Neuronal stem cell (in vitro differentiated cells): ENCODE data around the gene PHF24.

Experiments used
- DNase-seq: peaks from one replicate; pipeline ENCODE4 v3.0.0-alpha.2; 2013; ENCODE audit warnings: low spot score
- H2AFZ ChIP-seq: one replicate; pipeline ENCODE4 v1.6.1; 2013; ENCODE audit warnings: mild to moderate bottlenecking, low read length, inconsistent platforms
- H2AK5ac ChIP-seq: 2 replicates; pipeline ENCODE4 v1.6.1; 2013; ENCODE audit warnings: low read depth, mild to moderate bottlenecking, inconsistent platforms, low read length, moderate library complexity, mixed read lengths
- H2BK120ac ChIP-seq: 2 replicates; pipeline ENCODE4 v1.6.1; 2013; ENCODE audit warnings: low read depth, mild to moderate bottlenecking, inconsistent platforms, low read length, moderate library complexity, mixed read lengths
- H2BK12ac ChIP-seq: one replicate; pipeline ENCODE4 v1.6.1; 2013; ENCODE audit warnings: low read length, inconsistent platforms
- H2BK15ac ChIP-seq: 2 replicates; pipeline ENCODE4 v1.6.1; 2013; ENCODE audit warnings: mild to moderate bottlenecking, low read length, inconsistent platforms, mixed read lengths
- H2BK5ac ChIP-seq: one replicate; pipeline ENCODE4 v1.6.1; 2013; ENCODE audit warnings: inconsistent platforms, mild to moderate bottlenecking, low read length, moderate library complexity
- H3K14ac ChIP-seq: one replicate; pipeline ENCODE4 v1.6.1; 2013; ENCODE audit warnings: low read length, inconsistent platforms
- H3K18ac ChIP-seq: 2 replicates; pipeline ENCODE4 v1.6.1; 2013; ENCODE audit warnings: low read length, inconsistent platforms
- H3K23ac ChIP-seq: 2 replicates; pipeline ENCODE4 v1.6.1; 2013; ENCODE audit warnings: low read depth, mild to moderate bottlenecking, mixed read lengths, low read length, inconsistent platforms; ENCODE audit not compliant: poor library complexity
- H3K27ac ChIP-seq: replicated peaks from 3 replicates; pipeline ENCODE4 v1.5.1; 2013; ENCODE audit warnings: low read length, inconsistent platforms
- H3K27me3 ChIP-seq, 3 experiments: 2 replicates each; pipeline ENCODE4 v1.6.1; 2013; ENCODE audit warnings: low read length in 3 of 3, mild to moderate bottlenecking in 2 of 3, inconsistent platforms in 1 of 3, low read depth in 1 of 3, mixed read lengths in 1 of 3, moderate library complexity in 1 of 3; ENCODE audit not compliant: control insufficient read depth in 3 of 3, insufficient read depth in 3 of 3
- H3K36me3 ChIP-seq, 2 donors: replicated peaks in 1 of 2; 2 replicates each; pipeline ENCODE4 v1.6.1; 2013; ENCODE audit warnings: low read length in 2 of 2; ENCODE audit not compliant: control insufficient read depth in 2 of 2, insufficient read depth in 2 of 2
- H3K4ac ChIP-seq: 2 replicates; pipeline ENCODE4 v1.6.1; 2013; ENCODE audit warnings: inconsistent platforms, mild to moderate bottlenecking, low read length, moderate library complexity
- H3K4me1 ChIP-seq, 2 donors: 1 replicate in 1 of 2; 2 replicates in 1 of 2; pipeline ENCODE4 v1.6.1; 2013; ENCODE audit warnings: low read length in 2 of 2, low read depth in 1 of 2; ENCODE audit not compliant: control insufficient read depth in 2 of 2, insufficient read depth in 1 of 2
- H3K4me2 ChIP-seq: one replicate; pipeline ENCODE4 v1.6.1; 2013; ENCODE audit warnings: mild to moderate bottlenecking, low read length, inconsistent platforms; ENCODE audit not compliant: insufficient read depth, poor library complexity, severe bottlenecking
- H3K4me3 ChIP-seq, 2 donors: 2 replicates each; pipeline ENCODE4 v1.5.1; 2013; ENCODE audit warnings: low read length in 2 of 2, mild to moderate bottlenecking in 2 of 2, inconsistent platforms in 1 of 2, moderate library complexity in 1 of 2
- H3K79me1 ChIP-seq: one replicate; pipeline ENCODE4 v1.6.1; 2013; ENCODE audit warnings: low read depth, mild to moderate bottlenecking, inconsistent platforms, low read length, moderate library complexity
- H3K9ac ChIP-seq: one replicate; pipeline ENCODE4 v1.6.1; 2013; ENCODE audit warnings: mild to moderate bottlenecking, low read depth, low read length, inconsistent platforms; ENCODE audit not compliant: poor library complexity
- H3K9me3 ChIP-seq, 2 donors: replicated peaks in 1 of 2; 2 replicates each; pipeline versions ENCODE3 to v1.6.1; 2013; ENCODE audit warnings: low read length in 2 of 2, mild to moderate bottlenecking in 2 of 2, inconsistent platforms in 1 of 2, low read depth in 1 of 2, mixed read lengths in 1 of 2, moderate library complexity in 1 of 2; ENCODE audit not compliant: control insufficient read depth in 2 of 2, insufficient read depth in 1 of 2
- H4K8ac ChIP-seq: one replicate; pipeline ENCODE4 v1.6.1; 2013; ENCODE audit warnings: low read depth, mild to moderate bottlenecking, inconsistent platforms, low read length, moderate library complexity
- H4K91ac ChIP-seq: one replicate; pipeline ENCODE4 v1.6.1; 2013; ENCODE audit warnings: low read length, low read depth, mild to moderate bottlenecking, inconsistent platforms; ENCODE audit not compliant: poor library complexity
- WGBS, 2 donors: extraction: QIAGEN DNeasy Blood & Tissue Kit; methylation state at CpG; one replicate each; pipeline ENCODE4 v1.1.7; 2013; ENCODE audit warnings: missing lambda C conversion rate in 2 of 2, mixed read lengths in 1 of 2; ENCODE audit not compliant: insufficient read length in 2 of 2, insufficient replicate concordance in 1 of 2; ENCODE audit errors: extremely low coverage in 2 of 2; 5-methylcytosine and 5-hydroxymethylcytosine counted together

The PHF24 gene

GRCh38 chr9:34996905-34997279, 38.8 kb downstream of the PHF24 start:
- Histone ChIP-seq H4K8ac (no peak overlapping the region), H3K14ac (no peak overlapping the region), H2AK5ac (no peak overlapping the region), H3K4me1 (peaks cover 5 to 12% of the 10 kb centered on the region in 2 donors), H2BK120ac (no peak overlapping the region), H2BK5ac (no peak overlapping the region), H3K79me1 (no peaks in the 10 kb centered on the region), H3K4ac (no peak overlapping the region), H3K4me2 (no peak overlapping the region), H3K27me3 (no peaks in the 10 kb centered on the region), H2BK15ac (no peak overlapping the region), H3K4me3 (no peak overlapping the region), H2AFZ (no peak overlapping the region), H4K91ac (no peak overlapping the region), H3K9me3 (no peaks in the 10 kb centered on the region), H2BK12ac (no peak overlapping the region), H3K9ac (peak overlapping the region; percentile 26), H3K27ac (no peak overlapping the region), H3K23ac (no peak overlapping the region), H3K36me3 (peaks cover 33 to 34% of the 10 kb centered on the region in 2 donors), H3K18ac (no peak overlapping the region)
- WGBS, 2 donors: no CpG with 5 or more reads among the region's 10 CpGs
- DNase-seq: no peak

- no peak overlapping the region for H3K4ac ChIP-seq
- H2BK15ac ChIP-seq: no peak overlapping the region
- H3K23ac ChIP-seq: no peak overlapping the region
- no peak overlapping the region for H2BK120ac ChIP-seq
- no peak overlapping the region for H2BK12ac ChIP-seq
- no peak overlapping the region for H3K14ac ChIP-seq
- no peaks in the 10 kb centered on the region for H3K27me3 ChIP-seq
- no peak overlapping the region for H3K27ac ChIP-seq
- H2AFZ ChIP-seq: no peak overlapping the region
- no peaks in the 10 kb centered on the region for H3K79me1 ChIP-seq
- no peak overlapping the region for H2BK5ac ChIP-seq
- H3K9me3 ChIP-seq: no peaks in the 10 kb centered on the region
- no peak overlapping the region for H3K18ac ChIP-seq
- no peak overlapping the region for H4K91ac ChIP-seq
- no peak overlapping the region for H4K8ac ChIP-seq
- H3K4me1 ChIP-seq: peaks cover 5 to 9% of the 10 kb centered on the region in 2 donors
- no peak overlapping the region for H3K4me3 ChIP-seq
- no peak overlapping the region for H3K4me2 ChIP-seq
- H3K9ac ChIP-seq: no peak overlapping the region
- DNase-seq: no peak
- H2AK5ac ChIP-seq: no peak overlapping the region
- H3K36me3 ChIP-seq: peaks cover 33 to 34% of the 10 kb centered on the region in 2 donors
Observed at GRCh38 chr9:34997379-34997781, 39.3 kb downstream of the PHF24 start.

GRCh38 chr9:34998266-34998665, 40.2 kb downstream of the PHF24 start:
- DNase-seq: no peak
- no peak overlapping the region for H3K23ac ChIP-seq
- H4K91ac ChIP-seq: no peak overlapping the region
- no peak overlapping the region for H3K4me3 ChIP-seq
- no peak overlapping the region for H3K4ac ChIP-seq
- WGBS, 2 donors: no CpG with 5 or more reads among the region's 3 CpGs
- H2BK12ac ChIP-seq: no peak overlapping the region
- no peak overlapping the region for H2BK5ac ChIP-seq
- H2BK120ac ChIP-seq: no peak overlapping the region
- no peak overlapping the region for H2AFZ ChIP-seq
- no peaks in the 10 kb centered on the region for H3K27me3 ChIP-seq
- H3K18ac ChIP-seq: no peak overlapping the region
- no peak overlapping the region for H2BK15ac ChIP-seq
- H2AK5ac ChIP-seq: no peak overlapping the region
- H3K14ac ChIP-seq: no peak overlapping the region
- no peaks in the 10 kb centered on the region for H3K9me3 ChIP-seq
- H3K4me2 ChIP-seq: no peak overlapping the region
- H4K8ac ChIP-seq: no peak overlapping the region
- H3K27ac ChIP-seq: no peak overlapping the region
- peaks cover 33 to 34% of the 10 kb centered on the region in 2 donors for H3K36me3 ChIP-seq
- no peak overlapping the region for H3K9ac ChIP-seq
- peaks cover 5 to 8% of the 10 kb centered on the region in 2 donors for H3K4me1 ChIP-seq
- no peaks in the 10 kb centered on the region for H3K79me1 ChIP-seq

- Histone ChIP-seq H3K4me1 (peaks cover 0 to 5% of the 10 kb centered on the region in 2 donors), H4K8ac (no peak overlapping the region), H3K36me3 (peaks cover 26 to 34% of the 10 kb centered on the region in 2 donors), H3K23ac (no peak overlapping the region), H3K79me1 (no peaks in the 10 kb centered on the region), H3K9ac (no peak overlapping the region), H2BK120ac (no peak overlapping the region), H3K27ac (no peak overlapping the region), H2AK5ac (no peak overlapping the region), H4K91ac (no peak overlapping the region), H3K9me3 (no peaks in the 10 kb centered on the region), H2BK12ac (no peak overlapping the region), H2BK5ac (no peak overlapping the region), H3K4ac (no peak overlapping the region), H3K18ac (no peak overlapping the region), H3K27me3 (no peaks in the 10 kb centered on the region), H3K14ac (no peak overlapping the region), H2BK15ac (no peak overlapping the region), H3K4me2 (no peak overlapping the region), H3K4me3 (no peak overlapping the region), H2AFZ (no peak overlapping the region)
- WGBS, 2 donors: no CpG with 5 or more reads among the region's 2 CpGs
- no peak for DNase-seq
Observed at GRCh38 chr9:34999576-34999975, 41.5 kb downstream of the PHF24 start.
